Stimulated activated CD4-positive, alpha-beta T cell treated with anti-CD3 and anti-CD28 coated beads, Interleukin-1b, Interleukin-23, amount 100 ng/mL, for 4 hours (primary cell): ENCODE results near the gene ADCY2.

ENCODE experiments used
- DNase-seq, 2 donors: peaks; one replicate each; pipeline ENCODE4 v3.0.0-alpha.2; 2020; ENCODE audit warnings: low read depth in 2 of 2

Gene ADCY2

GRCh38 chr5:7742241-7742656 lies 346.3 kb downstream of the ADCY2 start:
- DNase-seq, result no peak

GRCh38 chr5:7745882-7746610 lies 350.1 kb downstream of the ADCY2 start:
- DNase-seq, result peak; percentile 5 to 23

DNA sequence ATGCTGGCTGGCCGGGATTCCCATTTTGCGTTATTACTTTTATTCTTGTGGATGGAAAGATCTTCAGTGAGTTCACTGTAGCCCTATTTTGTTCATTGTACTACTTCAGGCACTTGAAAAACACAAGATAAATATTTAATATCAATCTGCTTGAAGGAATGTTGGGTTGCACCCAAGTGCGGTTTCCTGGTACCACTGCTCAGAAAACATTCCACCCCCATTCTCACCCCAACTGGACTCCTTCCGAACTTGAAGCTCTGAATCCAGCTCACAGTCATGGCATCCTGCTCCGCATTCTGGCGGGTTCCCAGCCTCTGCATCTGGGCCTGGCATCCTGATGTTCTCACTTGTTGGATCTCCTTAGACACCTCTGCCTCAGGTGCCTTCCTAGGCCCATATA lies 351.8 kb downstream of the ADCY2 start:
- DNase-seq, result no peak

- no peak for DNase-seq
Observed at GRCh38 chr5:7749626-7750025, 353.7 kb downstream of the ADCY2 start.

DNA sequence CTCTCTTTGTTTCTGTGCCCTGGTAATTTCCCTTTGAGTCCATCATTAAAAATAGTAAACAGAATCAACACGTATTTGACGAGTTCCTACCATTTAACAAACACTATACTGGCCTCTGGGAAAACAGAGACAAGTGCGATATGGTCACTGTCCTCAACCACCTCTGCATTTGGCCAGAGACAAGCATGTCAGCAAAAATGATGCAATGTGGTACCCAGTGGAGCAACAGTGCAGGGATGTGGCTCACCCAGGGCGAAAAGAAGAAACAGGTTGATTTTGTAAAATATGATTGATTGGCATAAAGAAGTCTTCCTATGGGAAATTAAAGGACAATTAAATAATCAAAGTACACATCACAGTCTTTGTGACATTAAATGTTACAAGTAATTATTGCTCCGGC lies 355.9 kb downstream of the ADCY2 start:
- no peak for DNase-seq

- DNase-seq, result no peak
Observed at GRCh38 chr5:7753181-7753580, 357.2 kb downstream of the ADCY2 start.

DNA sequence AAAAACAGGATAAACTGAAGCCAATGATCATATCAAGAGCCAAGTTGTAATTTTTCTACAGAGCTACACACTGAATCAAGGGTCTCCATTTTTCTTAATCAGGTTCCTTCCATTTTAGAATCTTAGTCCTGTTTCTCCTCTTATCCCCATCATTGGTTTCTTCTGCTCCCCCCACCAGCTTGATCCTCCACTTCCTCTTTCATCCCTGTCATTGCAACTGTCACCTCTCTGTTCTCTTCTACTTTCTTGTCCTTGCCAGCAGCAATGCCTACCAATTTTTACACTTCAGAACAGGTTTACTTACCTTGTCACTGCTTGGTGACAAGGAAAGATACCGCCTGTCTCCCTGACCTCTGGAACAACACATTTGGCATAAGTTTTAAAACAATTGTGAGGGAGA lies 357.7 kb downstream of the ADCY2 start:
- no peak for DNase-seq

GRCh38 chr5:7754490-7754889 lies 358.6 kb downstream of the ADCY2 start:
- no peak for DNase-seq

DNA sequence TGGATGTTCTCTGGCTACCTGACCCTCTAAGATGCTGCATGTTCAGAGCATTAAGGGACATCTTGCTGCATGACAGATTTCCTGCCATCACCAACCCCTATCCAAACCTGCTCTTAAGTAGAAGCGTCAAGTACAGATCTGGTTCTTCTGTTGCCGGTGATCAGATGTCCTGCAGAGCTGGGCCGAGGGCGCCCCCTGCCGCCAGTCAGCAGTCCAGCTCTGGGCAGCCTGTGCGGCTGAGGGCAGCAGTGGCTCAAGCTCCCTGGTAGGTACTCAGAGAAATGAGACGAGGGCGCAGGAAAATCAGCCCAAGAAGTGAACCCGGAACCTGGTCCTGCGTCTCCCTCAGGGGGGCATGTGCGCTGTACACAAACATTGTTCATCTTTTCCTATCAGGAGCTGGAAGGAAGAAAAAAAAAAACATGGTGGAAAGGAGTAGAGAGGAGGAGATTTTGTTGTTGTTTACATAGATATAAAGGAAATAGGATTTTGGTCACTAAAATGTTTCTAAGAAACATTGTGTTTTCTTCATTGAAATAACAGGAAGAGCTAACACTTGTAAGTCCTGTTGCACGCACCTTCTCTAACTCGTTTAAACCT lies 359.2 kb downstream of the ADCY2 start:
- DNase-seq, result peak in 1 of 2 donors; percentile 19

DNA sequence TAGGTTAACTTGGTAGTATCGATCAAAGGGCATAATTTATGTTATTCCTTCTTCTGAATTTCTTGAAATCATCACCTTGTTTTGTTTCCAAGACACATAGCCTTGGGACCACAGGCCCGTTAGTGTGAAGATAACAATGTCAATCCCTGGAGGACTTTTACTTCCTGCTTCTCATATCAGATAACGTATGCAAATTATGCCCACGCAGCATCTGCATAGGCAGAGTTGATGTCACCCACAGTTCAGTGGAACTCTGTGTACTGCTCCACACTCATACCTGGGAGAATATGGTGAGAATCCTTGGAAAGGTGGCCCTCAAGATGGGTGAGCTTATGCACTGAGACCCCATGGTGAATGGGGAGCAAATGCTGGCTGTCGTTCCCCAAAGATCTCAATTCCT lies 360.0 kb downstream of the ADCY2 start:
- DNase-seq, result no peak

DNA sequence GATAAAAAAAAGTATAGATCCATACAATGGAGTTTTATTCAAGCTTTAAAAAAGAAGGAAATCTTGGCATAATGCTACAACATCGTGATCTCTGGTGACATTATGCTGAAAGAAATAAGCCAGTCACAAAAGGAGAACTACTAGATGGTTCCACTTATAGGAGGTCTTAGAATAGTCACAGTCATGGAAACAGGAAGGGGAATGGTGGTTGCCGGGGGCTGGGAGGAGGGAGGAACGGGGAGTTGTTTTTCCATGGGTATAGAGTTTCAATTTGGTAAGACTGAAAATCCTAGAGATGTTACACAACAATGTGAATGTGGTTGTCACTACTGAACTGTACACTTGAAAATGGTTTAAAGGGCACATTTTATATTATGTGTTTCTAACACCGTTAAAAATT lies 360.5 kb downstream of the ADCY2 start:
- no peak for DNase-seq

- no peak for DNase-seq
Observed at GRCh38 chr5:7759257-7759871, 363.4 kb downstream of the ADCY2 start.

DNA sequence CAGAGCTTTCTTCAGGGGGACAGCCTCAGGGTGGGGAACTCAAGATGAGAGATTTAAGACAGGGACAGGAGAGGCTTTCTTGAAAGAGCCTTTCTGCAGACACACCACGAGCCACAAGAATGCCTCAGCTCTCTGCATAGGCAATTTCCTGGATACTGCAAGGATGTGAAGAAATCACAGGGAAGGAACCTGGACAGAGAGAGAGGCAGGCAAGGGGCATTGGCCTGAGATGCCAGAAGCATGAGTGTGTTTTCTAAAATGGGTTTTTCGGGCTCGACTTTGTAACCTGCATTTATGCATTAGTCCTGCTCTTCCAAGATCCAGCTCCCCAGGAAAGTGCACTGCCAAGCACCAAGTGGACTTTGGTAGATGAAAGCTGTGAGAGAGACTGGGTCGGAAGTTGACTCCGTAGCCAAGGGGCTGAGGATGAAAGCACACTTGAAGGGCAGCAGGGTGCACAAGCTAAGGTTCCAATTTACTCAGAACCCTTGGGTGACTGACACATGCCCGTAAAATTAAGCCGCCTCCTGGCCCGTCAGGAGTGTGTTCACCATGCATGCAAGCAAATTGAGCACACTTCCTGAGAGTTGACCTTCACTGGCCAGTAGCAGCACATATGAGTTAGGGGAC lies 364.1 kb downstream of the ADCY2 start:
- no peak for DNase-seq

DNA sequence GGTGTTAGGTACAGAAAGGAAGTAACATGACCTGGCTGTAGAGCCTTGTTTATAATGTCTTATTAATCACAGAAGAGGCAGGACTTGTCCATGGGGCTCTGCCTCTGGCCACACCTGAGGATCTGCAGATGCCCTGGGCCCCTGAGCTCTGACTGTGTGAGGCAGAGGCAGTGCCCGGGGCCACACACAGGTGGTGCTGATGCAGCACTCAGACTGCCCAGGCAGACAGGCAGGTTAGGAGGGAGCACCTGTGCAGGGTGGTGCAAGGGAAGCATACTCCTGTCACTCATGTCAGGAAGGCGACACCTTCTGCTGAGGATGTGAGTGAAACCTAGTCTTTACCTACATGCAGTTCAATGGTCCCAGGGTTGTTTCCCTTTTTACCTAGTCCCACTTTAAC lies 366.3 kb downstream of the ADCY2 start:
- no peak for DNase-seq

DNA sequence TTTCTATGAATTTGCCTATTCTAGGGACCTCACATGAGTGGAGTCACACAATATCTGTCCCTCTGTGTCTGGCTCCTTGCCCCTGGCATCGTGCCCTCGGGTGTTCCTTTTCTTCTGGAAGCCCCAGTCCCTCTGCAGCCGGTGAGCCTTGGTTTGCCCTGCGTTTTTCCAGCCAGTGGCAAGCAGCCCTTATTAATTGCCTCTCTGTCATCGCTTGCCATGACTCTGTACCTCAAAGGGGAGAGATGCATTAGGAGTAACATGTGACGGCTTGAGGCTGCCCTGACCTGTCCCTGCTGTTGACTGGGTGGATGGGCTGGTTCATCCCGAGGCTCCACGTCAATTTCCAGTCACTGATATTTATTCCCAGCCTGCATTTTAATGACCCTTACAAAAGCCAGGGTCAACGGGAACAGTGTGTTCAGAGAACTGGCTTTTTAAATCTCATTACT lies 367.7 kb downstream of the ADCY2 start:
- DNase-seq, result no peak

GRCh38 chr5:7764452-7764851 lies 368.5 kb downstream of the ADCY2 start:
- no peak for DNase-seq

- no peak for DNase-seq
Observed at GRCh38 chr5:7770436-7770835, 374.5 kb downstream of the ADCY2 start.

DNA sequence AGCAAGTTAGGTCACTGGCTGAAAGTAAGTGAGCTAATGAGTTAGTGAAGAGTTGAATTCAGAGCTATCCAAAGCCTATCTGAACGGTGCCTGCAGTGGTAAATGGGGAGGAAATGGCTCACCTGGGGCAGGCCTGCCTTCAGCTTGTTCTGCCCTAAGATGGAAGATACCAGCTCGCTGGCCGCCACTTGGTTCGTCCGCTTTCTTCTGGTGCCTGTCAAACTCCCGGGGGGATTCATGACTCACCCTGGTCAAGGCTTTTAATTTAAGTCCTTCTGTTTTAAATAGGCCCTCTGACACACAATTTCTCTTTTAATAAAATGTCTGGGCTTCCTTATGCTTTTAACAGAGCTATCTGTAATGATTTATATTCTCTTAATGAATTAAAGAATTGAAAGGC lies 376.2 kb downstream of the ADCY2 start:
- DNase-seq, result no peak

DNA sequence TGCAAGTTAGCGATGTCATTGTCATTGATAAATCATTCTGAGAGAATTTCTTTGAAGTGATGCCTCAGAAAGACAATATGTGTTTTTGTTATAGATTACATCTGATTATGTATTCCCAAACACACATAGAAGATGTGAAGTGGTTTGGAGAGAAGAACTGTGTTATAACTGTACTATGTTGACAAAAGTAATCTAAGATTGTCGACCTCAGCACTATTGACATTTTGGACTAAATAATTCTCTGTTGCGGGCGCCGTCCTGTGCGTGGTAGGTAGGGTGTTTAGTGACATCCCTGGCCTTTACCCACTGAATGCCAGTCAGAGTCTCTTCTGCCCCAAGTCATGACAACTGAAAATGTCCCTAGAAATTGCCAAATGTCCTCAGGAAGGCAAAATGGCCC lies 377.2 kb downstream of the ADCY2 start:
- DNase-seq, result no peak

GRCh38 chr5:7776442-7776841 lies 380.5 kb downstream of the ADCY2 start:
- no peak for DNase-seq

GRCh38 chr5:7779019-7780005 lies 383.4 kb downstream of the ADCY2 start:
- no peak for DNase-seq

DNA sequence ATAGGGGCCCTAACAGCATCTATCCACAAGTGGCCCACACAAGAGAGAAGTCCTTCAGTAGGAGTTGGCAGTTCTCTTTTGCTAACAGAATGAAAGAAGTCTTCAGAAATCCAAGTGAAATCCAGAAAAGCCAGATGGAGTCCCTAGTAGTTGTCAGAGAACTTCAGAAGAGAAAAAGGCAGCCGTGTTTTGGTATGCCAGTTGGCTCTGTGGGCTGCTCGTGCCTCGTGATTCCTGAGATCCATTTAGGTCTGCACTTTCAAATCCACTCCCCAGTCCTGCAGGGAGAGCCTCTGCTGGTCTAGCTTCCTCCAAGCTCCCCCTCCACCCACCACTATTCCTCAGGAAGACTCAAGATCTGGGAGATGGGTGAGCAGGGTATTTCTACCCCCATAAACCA lies 386.0 kb downstream of the ADCY2 start:
- no peak for DNase-seq
